ENCODE results near the gene CACNA2D2.

Gene CACNA2D2
- 0 to 4.3 (median 0.04) reads per million in 17 experiments for total RNA-seq

GRCh38 chr3:50503504-50504342 is at the start of gene CACNA2D2:
Gene CACNA2D2, minus strand, starts transcription at chr3:50503634. Its CDS starts 211 bp downstream, at chr3:50503423.
- peak in 2 of 4 experiments; percentile 12 to 36 for DNase-seq

DNA sequence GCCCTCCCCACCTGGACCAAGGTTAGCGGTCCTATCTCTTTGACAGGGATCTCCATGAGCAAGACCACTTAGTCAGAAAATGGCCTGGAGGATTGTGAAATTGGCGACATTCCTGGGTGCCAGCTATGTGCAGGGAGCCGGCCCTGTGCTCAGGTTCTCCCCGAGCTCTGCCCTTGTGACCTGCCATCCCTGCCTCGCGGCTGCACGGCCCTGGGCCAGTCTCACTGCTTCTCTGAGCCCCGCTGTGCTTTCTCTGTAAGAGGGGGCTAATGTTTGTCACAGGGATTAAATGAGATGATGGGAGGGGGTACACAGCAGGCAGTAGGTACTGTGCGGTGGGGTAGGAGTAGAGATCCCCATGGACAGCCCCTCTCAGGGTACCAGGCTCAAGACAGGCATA is 49.2 kb upstream of the CACNA2D2 start:
- no peak for DNase-seq

DNA sequence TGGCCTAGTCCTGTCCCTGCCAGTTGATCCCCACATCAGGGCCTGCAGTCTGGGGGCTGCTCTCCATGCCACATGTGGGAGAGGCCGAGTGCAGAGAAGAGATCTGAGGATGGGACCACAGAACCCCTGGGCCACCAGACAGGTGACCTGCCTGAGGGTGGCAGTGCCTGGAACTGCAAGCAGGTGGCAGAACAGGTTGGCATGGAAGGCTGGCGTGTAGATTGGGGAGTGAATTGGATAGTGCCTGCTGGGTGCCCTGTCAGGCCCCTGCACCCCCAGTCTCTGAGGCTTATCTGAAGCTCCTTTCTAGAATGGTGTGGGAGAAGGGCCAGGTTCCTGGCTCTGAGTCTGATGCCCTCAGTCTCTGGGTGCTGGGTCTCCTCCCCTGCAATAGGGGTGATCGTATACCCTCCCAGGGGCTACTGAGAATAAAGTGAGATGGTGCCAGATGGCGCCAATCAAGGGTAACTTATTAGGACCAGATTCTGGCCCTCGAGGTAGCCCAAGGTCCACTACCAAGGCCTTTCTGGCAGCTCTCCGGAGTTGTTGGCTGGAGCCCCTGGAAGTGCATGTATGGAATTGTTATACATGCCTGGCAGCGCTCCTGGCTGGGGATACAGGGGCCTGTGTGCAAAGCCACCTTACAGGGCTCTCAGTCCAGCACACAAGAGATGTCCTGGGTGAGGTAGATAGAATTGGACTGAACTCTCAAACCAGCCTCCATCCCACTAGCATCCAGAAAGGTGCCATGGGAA is 48.4 kb upstream of the CACNA2D2 start:
- no peak for DNase-seq

DNA sequence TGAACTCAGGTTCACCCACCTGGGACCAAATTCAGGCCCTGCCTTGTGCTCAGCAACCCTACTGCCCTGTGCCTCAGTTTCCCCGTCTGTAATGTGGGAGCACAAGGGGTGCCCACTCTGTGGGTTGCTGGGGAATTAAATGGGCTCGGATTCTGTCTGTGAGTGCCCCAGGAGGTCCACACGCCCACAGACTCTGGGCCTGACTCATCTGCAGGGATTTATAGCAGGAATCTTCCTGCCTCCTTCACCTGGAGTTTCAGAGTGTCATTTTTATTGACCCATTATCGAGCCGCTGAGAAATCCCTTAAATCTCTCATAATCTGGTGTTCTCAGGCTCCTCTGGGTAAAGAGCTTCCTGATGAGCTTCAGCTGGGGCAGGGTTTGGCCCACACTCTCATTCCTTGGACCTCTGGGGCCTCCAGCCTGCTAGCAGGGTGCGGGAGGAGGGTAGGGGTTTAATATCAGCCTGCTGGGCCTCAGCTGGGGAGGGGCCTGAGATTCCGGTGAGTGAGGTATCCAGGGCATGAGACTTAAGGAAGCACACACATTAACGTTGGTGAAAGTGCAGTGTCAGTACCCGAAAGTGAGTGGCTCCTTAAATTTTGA is 47.7 kb upstream of the CACNA2D2 start:
- DNase-seq: no peak

GRCh38 chr3:50550079-50550736 is 46.8 kb upstream of the CACNA2D2 start:
- peak; percentile 63 to 76 (median 72) for DNase-seq

- no peak for DNase-seq
Observed at GRCh38 chr3:50549226-50549625, 45.8 kb upstream of the CACNA2D2 start.

- no peak for DNase-seq
Observed at GRCh38 chr3:50545781-50546180, 42.3 kb upstream of the CACNA2D2 start.

DNA sequence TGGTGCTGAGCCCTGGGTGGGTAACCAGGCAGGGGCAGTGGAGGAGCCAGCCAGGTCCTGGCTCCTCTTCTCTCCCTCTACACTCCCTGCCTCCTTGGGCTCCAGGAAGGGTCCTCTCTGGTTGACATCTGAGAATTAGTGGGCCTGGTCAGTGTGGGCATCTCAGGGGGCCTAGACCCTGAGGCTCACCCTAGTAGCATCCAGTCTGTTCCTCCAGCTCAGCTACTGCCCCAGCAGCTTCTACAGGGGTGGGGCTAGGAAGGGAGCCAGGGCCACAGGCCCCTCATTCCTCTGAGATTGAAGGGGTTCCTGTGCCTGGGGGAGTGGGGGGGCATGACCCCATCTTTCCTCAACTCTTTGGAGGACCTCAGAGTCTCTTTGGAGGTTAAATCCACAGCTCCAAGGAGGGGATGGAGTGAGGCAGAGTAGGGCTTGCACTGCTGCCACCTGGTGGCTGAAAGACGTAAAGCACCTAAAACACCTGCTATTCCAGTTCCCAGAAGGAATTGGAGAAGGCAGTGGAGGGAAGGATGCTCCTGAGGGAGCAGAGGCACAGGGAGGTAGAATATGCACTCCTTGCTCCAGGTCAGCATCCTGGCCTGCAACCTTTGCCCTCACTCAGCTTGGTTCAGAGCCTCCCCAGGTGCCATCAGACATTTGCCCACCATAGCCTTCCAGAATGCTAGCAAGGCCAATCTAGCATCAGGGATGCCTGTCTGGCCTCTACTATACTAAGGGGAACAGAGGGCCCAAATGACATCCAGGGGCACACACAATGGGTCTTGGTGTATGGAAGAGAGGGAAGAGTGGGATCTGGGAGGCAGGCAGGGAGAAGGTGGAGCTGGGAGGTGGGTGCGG is 39.0 kb upstream of the CACNA2D2 start:
- peak; percentile 71 to 82 (median 76) for DNase-seq

- no peak for DNase-seq
Observed at GRCh38 chr3:50539356-50540286, 36.2 kb upstream of the CACNA2D2 start.

DNA sequence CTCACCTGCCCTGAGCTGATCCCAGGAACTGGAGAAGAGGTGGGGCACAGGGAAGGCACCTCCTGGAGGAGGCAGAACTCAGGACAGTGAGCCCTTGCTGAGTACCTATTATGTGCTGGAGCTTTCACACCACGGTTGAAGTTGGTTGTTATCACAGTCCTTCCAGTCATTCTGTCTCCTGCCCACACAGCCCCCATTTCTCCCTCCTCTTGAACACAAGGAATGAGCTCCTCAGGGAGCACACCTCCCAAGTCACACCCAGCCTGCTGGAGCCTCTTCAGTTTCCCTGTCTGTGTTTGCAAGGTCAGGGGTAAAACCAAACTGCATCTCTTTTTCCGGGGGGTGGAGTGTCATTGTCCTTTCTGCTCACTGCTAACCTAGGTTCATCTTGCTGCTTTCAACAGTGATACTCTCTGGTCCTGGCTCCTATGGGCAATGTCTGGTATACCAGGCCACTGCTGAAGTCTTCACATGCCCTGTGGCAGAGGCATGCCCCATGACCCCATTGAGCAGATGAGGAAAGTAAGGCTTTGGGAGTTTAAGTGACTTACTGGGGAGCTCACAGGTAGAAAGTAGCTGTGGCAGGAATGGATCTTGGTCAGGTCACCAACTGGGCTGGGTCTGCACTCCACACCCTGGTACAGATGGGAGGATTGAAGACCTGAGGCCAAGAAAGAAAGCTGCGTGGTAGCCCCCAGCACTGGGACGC is 34.1 kb upstream of the CACNA2D2 start:
- DNase-seq: no peak

- peak in 1 of 4 experiments; percentile 6 for DNase-seq
Observed at GRCh38 chr3:50536471-50537180, 33.2 kb upstream of the CACNA2D2 start.

GRCh38 chr3:50534681-50535330 is 31.4 kb upstream of the CACNA2D2 start:
- no peak for DNase-seq

GRCh38 chr3:50533807-50534461 is 30.5 kb upstream of the CACNA2D2 start:
- DNase-seq: no peak

- no peak for DNase-seq
Observed at GRCh38 chr3:50533316-50533715, 29.9 kb upstream of the CACNA2D2 start.

GRCh38 chr3:50532062-50532705 is 28.8 kb upstream of the CACNA2D2 start:
- DNase-seq: no peak

GRCh38 chr3:50531201-50531600 is 27.8 kb upstream of the CACNA2D2 start:
- DNase-seq: no peak

All from suppressor macrophage (primary cell).